Ovary (tissue), 3 donors: ENCODE data around the gene INSR.

ENCODE experiments used
- CTCF ChIP-seq, 3 donors: fragments of 450-650 bp in 2 of 3; fragments of 200-600 bp in 1 of 3; IDR thresholded peaks; one replicate each; pipeline versions ENCODE4 v1.5.1 to v1.8.0; 2016 to 2022; ENCODE audit warnings: antibody characterized with exemption in 3 of 3, mild to moderate bottlenecking in 1 of 3
- POLR2A ChIP-seq: fragments of 450-650 bp; IDR thresholded peaks from one replicate; pipeline ENCODE4 v1.6.1; 2017; ENCODE audit warnings: antibody characterized with exemption, mild to moderate bottlenecking, moderate library complexity
- donor health status: DM: no; HTN: no; CAD: no.

GRCh38 chr19:7340959-7341837, 47.0 kb upstream of the INSR start:
- TF ChIP-seq POLR2A (no peak), CTCF (IDR thresholded peaks at IDR 0.05) (peak; percentile 90 to 97 (median 95))
